ENCODE measurements around the gene GPR55.

DNA sequence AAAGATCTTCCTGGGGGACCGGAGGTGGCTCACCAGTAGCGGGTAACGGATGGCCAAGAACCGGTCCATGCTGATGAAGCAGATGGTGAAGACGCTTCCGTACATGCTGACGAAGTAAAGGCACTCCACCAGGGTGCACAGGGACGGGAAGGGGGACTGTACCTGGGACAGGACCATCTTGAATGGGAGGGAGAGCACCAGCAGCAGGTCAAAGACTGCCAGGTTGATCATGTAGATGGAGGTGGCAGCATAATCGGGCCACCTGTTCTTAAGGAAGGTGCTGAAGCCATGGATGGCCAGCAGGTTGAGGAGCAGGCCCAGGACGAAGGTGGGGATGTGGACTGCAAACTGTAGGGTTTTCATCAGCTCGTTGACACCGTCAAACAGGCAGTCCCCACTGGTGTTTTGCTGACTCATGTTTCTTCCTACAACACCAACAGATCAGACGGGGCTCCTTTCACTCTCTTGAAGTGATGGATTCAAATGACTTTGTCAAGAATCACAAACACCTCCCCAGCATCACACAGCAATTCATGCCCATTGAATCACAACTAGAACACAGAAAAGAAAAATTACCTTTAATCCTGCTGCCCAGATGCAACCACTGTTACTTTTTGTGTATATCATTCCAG is 14.4 kb downstream of the GPR55 start:
- TF ChIP-seq, protein P1, sequence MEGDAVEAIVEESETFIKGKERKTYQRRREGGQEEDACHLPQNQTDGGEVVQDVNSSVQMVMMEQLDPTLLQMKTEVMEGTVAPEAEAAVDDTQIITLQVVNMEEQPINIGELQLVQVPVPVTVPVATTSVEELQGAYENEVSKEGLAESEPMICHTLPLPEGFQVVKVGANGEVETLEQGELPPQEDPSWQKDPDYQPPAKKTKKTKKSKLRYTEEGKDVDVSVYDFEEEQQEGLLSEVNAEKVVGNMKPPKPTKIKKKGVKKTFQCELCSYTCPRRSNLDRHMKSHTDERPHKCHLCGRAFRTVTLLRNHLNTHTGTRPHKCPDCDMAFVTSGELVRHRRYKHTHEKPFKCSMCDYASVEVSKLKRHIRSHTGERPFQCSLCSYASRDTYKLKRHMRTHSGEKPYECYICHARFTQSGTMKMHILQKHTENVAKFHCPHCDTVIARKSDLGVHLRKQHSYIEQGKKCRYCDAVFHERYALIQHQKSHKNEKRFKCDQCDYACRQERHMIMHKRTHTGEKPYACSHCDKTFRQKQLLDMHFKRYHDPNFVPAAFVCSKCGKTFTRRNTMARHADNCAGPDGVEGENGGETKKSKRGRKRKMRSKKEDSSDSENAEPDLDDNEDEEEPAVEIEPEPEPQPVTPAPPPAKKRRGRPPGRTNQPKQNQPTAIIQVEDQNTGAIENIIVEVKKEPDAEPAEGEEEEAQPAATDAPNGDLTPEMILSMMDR (IDR thresholded peaks at IDR 0.05) = no peak
- no peak for TF ChIP-seq EZH2 (IDR thresholded peaks at IDR 0.05)

Measured in neural progenitor cell (in vitro differentiated cells).